Measurements from ENCODE around the gene KEAP1.
"Not testable (repeated sequence)": the region's sequence is repeated elsewhere in the genome, so short reads cannot be mapped to it uniquely, and the experiment has no call there.

Gene KEAP1

DNA sequence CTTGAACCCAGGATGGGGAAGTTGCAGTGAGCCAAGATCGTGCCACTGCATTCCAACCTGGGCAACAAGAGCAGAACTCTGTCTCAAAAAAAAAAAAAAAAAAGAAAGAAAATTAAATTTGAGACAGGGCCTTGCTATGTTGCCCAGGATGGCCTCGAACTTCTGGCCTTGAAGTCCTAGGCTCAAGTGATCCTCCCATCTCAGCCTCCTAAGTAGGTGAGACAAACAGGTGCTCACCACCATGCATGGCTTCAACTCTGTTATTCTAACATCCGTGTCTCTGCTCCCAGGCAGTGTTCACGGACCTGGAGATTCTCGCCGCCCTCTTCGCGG, 42.5 kb downstream of the KEAP1 start:
- no peak overlapping the region for H3K4me3 ChIP-seq (ENCODE audit: low read depth, low read length)
- no peak for DNase-seq (ENCODE audit: low read depth)
- TF ChIP-seq CTCF (IDR thresholded peaks at IDR 0.05; ENCODE audit: low read depth, low read length, missing control alignments): no peak

DNA sequence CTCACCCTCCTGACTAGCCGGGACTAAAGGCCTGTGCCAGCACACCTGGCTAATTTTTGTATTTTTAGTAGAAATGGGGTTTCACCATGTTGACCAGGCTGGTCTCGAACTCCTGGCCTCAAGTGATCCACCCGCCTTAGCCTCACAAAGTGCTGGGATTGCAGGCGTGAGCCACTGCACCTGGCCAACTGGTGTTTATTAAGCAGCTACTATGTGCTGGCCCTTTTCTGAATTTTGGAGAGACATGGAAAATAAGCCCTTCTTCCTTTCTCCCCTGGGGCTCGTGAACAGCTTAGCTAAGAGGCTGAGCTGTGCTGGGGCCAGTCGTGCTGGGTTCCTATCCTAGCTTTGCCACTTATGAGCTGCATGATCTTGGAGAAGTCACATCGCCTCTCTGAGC, 44.4 kb downstream of the KEAP1 start:
- DNase-seq (ENCODE audit: low read depth); H3K4me3 ChIP-seq (ENCODE audit: low read depth, low read length): not testable (repeated sequence)

DNA sequence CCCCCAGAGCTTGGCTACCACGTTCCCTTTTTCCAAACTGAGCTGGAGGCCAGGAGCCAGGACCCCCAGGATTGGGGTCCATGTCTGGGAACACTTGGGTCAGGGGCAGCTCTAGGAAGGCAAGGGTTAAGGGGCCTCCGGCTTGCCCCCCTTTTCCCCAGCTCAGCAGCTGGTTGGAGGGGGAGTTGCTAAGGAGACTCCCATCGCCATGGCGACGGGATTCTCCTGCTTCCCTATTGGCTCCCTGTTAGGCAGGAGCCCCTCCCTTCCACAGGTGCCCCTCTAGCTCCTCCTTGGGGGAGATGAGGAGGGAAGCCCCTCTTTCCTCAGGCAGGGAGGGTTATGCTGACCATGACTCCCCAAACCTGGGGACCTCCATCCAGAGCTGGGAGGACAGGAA, 48.9 kb downstream of the KEAP1 start:
- no peak overlapping the region for H3K4me3 ChIP-seq (ENCODE audit: low read depth, low read length)
- TF ChIP-seq CTCF (IDR thresholded peaks at IDR 0.05; ENCODE audit: low read depth, low read length, missing control alignments): no peak
- no peak for DNase-seq (ENCODE audit: low read depth)

DNA sequence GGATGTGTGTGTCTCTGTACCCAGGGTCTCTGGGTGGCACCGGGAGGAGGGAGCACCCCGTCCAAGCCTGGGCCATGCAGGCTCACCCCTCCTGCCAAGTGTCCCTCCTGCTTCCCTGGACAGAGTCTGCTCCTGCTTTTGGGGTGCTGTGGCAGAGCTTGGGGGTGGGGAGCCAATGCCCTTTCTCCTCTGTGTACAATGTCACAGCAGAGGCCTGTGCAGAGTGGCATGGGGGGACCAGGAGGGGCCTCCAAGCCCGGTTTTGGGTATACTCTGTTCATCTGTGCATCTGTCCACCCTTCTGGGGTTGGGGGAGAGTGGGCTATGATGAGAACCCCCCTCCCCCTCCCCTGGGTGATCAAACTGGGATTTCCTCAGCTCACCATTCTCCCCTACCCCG, 49.3 kb downstream of the KEAP1 start:
- no peak overlapping the region for H3K4me3 ChIP-seq (ENCODE audit: low read depth, low read length)
- TF ChIP-seq CTCF (IDR thresholded peaks at IDR 0.05; ENCODE audit: low read depth, low read length, missing control alignments): no peak
- DNase-seq (ENCODE audit: low read depth): no peak

GRCh38 chr19:10452726-10453618, 50.2 kb downstream of the KEAP1 start:
- DNase-seq (ENCODE audit: low read depth): no peak
- H3K4me3 ChIP-seq (ENCODE audit: low read depth, low read length): no peak overlapping the region
- TF ChIP-seq CTCF (IDR thresholded peaks at IDR 0.05; ENCODE audit: low read depth, low read length, missing control alignments): no peak

DNA sequence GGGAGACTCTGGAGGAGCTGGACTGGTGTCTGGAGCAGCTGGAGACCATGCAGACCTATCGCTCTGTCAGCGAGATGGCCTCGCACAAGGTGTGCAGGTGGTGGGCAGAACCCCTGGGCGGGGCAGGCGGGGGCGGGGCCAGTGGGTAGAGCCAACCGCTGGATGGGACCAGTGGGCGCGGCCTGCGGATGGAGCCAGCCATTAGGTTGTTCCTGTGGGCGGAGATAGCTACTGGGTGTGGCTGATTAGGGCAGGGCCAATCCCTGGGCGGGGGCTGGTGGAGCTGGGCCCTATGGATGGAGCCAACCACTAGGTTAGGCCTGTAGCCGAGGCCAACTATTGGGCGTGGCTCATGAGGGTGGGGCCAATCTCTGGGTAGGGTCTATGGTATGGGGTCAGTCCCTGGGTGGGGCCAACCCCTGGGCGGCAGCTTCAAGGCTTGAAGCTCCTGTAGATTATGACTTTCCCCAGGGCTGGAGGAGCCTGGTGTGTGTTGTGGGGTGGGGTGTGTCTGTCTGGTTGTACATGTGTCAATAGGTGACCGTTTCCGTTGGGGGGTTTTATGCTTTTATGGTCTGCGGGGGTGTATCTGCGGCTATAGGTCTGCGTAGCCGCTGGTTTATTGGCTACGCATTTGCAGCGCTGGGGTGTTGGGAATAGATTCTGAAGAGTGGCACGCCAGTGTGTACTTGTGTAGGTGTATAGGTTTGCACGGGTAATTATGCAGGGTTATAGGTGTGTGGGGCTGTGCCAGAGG, 52.1 kb downstream of the KEAP1 start:
- DNase-seq (ENCODE audit: low read depth): no peak
- H3K4me3 ChIP-seq (ENCODE audit: low read depth, low read length): no peak overlapping the region
- no peak for TF ChIP-seq CTCF (IDR thresholded peaks at IDR 0.05; ENCODE audit: low read depth, low read length, missing control alignments)

- no peak for TF ChIP-seq CTCF (IDR thresholded peaks at IDR 0.05; ENCODE audit: low read depth, low read length, missing control alignments)
- no peak for DNase-seq (ENCODE audit: low read depth)
- H3K4me3 ChIP-seq (ENCODE audit: low read depth, low read length): no peak overlapping the region
Observed at GRCh38 chr19:10450191-10450852, 52.8 kb downstream of the KEAP1 start.

Measured in GM12864 (cell line).